Transverse colon (tissue), 4 donors: Measurements from ENCODE around the gene OR12D2. TPM values are rescaled to one million over a fixed set of nuclear protein-coding genes. Genes with fewer than 3 reads are reported as not detected.
"Not testable (repeated sequence)": the region's sequence is repeated elsewhere in the genome, so short reads cannot be mapped to it uniquely, and the experiment has no call there.

Experiments used
- DNase-seq: peaks from one replicate; pipeline ENCODE4 v3.0.0-alpha.2; 2019
- H3K27ac ChIP-seq, 4 donors: fragments of 200-600 bp; sonication (generic); 2 replicates each; pipeline ENCODE4 v1.5.1; 2016 to 2018; ENCODE audit warnings: inconsistent platforms in 4 of 4
- H3K27me3 ChIP-seq: fragments of 200-600 bp; sonication (generic); 2 replicates; pipeline ENCODE4 v1.5.1; 2017; ENCODE audit warnings: inconsistent platforms
- H3K36me3 ChIP-seq, 4 donors: fragments of 200-600 bp; sonication (generic); 2 replicates each; pipeline ENCODE4 v1.5.1; 2017 to 2019; ENCODE audit warnings: inconsistent platforms in 4 of 4
- H3K4me1 ChIP-seq, 4 donors: fragments of 200-600 bp; sonication (generic); 2 replicates each; pipeline ENCODE4 v1.5.1; 2017 to 2020; ENCODE audit warnings: inconsistent platforms in 4 of 4
- H3K4me3 ChIP-seq, 4 donors: fragments of 200-600 bp; sonication (generic); 1 replicate in 1 of 4; 2 replicates in 3 of 4; pipeline versions ENCODE4 v1.5.1 to v1.6.1; 2017 to 2019; ENCODE audit warnings: inconsistent platforms in 4 of 4
- H3K9me3 ChIP-seq, 2 donors: fragments of 200-600 bp; sonication (generic); 2 replicates each; pipeline ENCODE4 v1.5.1; 2017 to 2019; ENCODE audit warnings: inconsistent platforms in 2 of 2
- CTCF ChIP-seq, 5 experiments: fragments of 200-600 bp in 3 of 5; fragments of 450-650 bp in 2 of 5; sonication (generic) in 3 of 5; IDR thresholded peaks; 1 replicate in 2 of 5; 2 replicates in 3 of 5; pipeline ENCODE4 v1.5.1; 2016 to 2017; ENCODE audit warnings: antibody characterized with exemption in 5 of 5, inconsistent platforms in 3 of 5, mild to moderate bottlenecking in 2 of 5, moderate library complexity in 1 of 5
- EP300 ChIP-seq: sonication (generic); formaldehyde crosslinking; IDR thresholded peaks from one replicate; pipeline ENCODE4 v1.6.1; 2017; ENCODE audit warnings: antibody characterized with exemption, low read depth
- POLR2A ChIP-seq: fragments of 450-650 bp; IDR thresholded peaks from one replicate; pipeline ENCODE4 v1.6.1; 2016; ENCODE audit warnings: antibody characterized with exemption, mild to moderate bottlenecking, moderate library complexity
- POLR2AphosphoS5 ChIP-seq, 3 donors: sonication (generic); formaldehyde crosslinking; IDR thresholded peaks; one replicate each; pipeline ENCODE4 v1.6.1; 2016; ENCODE audit warnings: antibody characterized with exemption in 3 of 3
- WGBS, 2 donors: methylation state at CpG; one replicate each; pipeline ENCODE4 v1.1.5; 2018; ENCODE audit warnings: low coverage in 1 of 2; 5-methylcytosine and 5-hydroxymethylcytosine counted together
- in situ Hi-C, 4 donors: fragments of 200-750 bp; cut with MboI; loops; one replicate each; pipeline versions ENCODE4 v1.15.0 to v1.15.1; 2017; ENCODE audit warnings: low sequenced_read_pairs in 3 of 4, low pct_ligation_motif_present in 1 of 4, low pct_unique_long_range_greater_than_20kb in 1 of 4
- intact Hi-C: fragments of 100-400 bp; cut with DNase I; formaldehyde crosslinking; loops from one replicate; pipeline ENCODE4 v1.15.1; 2023; ENCODE audit warnings: low total_unique reads
- total RNA-seq, 4 donors: library from RNA; depleted of rRNA; stranded (reverse); fragments of >200 nt; gene quantifications; one replicate each; pipeline ENCODE4 v1.1.0, GENCODE V29; 2016

The OR12D2 gene
- total RNA-seq, 4 donors from 2014 or later: not detected

GRCh38 chr6:29425075-29425474, 29.6 kb downstream of the OR12D2 start:
- in situ Hi-C loops (no loop called here), intact Hi-C loops (no loop called here)
- no peak for DNase-seq
- H3K4me1 ChIP-seq: no peaks in the 10 kb centered on the region
- H3K9me3 ChIP-seq: peaks cover 0 to 6% of the 10 kb centered on the region in 2 donors
- WGBS, 2 donors: 38 to 55% methylated on average over 1 of the region's 1 CpG
- TF ChIP-seq CTCF (IDR thresholded peaks at IDR 0.05): no peak
- no peak for TF ChIP-seq POLR2A
- TF ChIP-seq POLR2AphosphoS5 (IDR thresholded peaks at IDR 0.05): no peak
- H3K4me3 ChIP-seq: no peak overlapping the region
- H3K27me3 ChIP-seq: no peaks in the 10 kb centered on the region
- H3K27ac ChIP-seq: no peak overlapping the region
- H3K36me3 ChIP-seq: no peaks in the 10 kb centered on the region

GRCh38 chr6:29426654-29427053, 31.2 kb downstream of the OR12D2 start:
- H3K36me3 ChIP-seq: no peaks in the 10 kb centered on the region
- H3K4me1 ChIP-seq: no peaks in the 10 kb centered on the region
- DNase-seq: no peak
- intact Hi-C loops: no loop called here
- H3K4me3 ChIP-seq: no peak overlapping the region
- 61 to 75% methylated on average over 3 of the region's 3 CpGs for WGBS, 2 donors
- in situ Hi-C loops: no loop called here
- H3K27ac ChIP-seq: no peak overlapping the region
- TF ChIP-seq POLR2A (no peak), EP300 (no peak), CTCF (IDR thresholded peaks at IDR 0.05) (no peak), POLR2AphosphoS5 (IDR thresholded peaks at IDR 0.05) (no peak)
- H3K27me3 ChIP-seq: no peaks in the 10 kb centered on the region
- H3K9me3 ChIP-seq: no peaks in the 10 kb centered on the region

- intact Hi-C loops, H3K27ac ChIP-seq, H3K36me3 ChIP-seq, H3K4me3 ChIP-seq, in situ Hi-C loops, H3K27me3 ChIP-seq, H3K4me1 ChIP-seq, H3K9me3 ChIP-seq, DNase-seq: not testable (repeated sequence)
- WGBS, 2 donors: 81 to 84% methylated on average over 8 to 18 of the region's 18 CpGs
These were observed 41.3 kb downstream of the OR12D2 start for GRCh38 chr6:29436730-29437129.

- no peak for TF ChIP-seq CTCF (IDR thresholded peaks at IDR 0.05)
- no peak for TF ChIP-seq POLR2A
- no peak for TF ChIP-seq EP300
- TF ChIP-seq POLR2AphosphoS5 (IDR thresholded peaks at IDR 0.05): no peak
- in situ Hi-C loops (no loop called here), intact Hi-C loops (no loop called here)
- Histone ChIP-seq H3K4me3 (no peak within 1 kb of the TSS), H3K27me3 (no peaks in the 10 kb centered on the region), H3K36me3 (no peaks in the 10 kb centered on the region), H3K9me3 (no peaks in the 10 kb centered on the region), H3K4me1 (no peaks in the 10 kb centered on the region), H3K27ac (no peak within 1 kb of the TSS)
- no peak for DNase-seq
These were observed 43.6 kb downstream of the OR12D2 start, which contains the start of gene OR10C1 for GRCh38 chr6:29439006-29439405. Gene OR10C1, plus strand, starts transcription at chr6:29439306. Its CDS starts 710 bp downstream, at chr6:29440016.

- in situ Hi-C loops: no loop called here
- no peak for TF ChIP-seq POLR2A
- no peak for TF ChIP-seq CTCF (IDR thresholded peaks at IDR 0.05)
- no peak for TF ChIP-seq EP300
- TF ChIP-seq POLR2AphosphoS5 (IDR thresholded peaks at IDR 0.05): no peak
- Histone ChIP-seq H3K27me3 (peaks cover 4% of the 10 kb centered on the region), H3K4me3 (no peak overlapping the region), H3K36me3 (no peaks in the 10 kb centered on the region), H3K27ac (no peak overlapping the region), H3K9me3 (no peaks in the 10 kb centered on the region), H3K4me1 (no peaks in the 10 kb centered on the region)
- DNase-seq: no peak
- 62 to 70% methylated on average over 1 of the region's 1 CpG for WGBS, 2 donors
- intact Hi-C loops: no loop called here
These were observed 47.3 kb downstream of the OR12D2 start for GRCh38 chr6:29442719-29443118.

- H3K36me3 ChIP-seq, H3K9me3 ChIP-seq, intact Hi-C loops, in situ Hi-C loops, DNase-seq, H3K27ac ChIP-seq, H3K4me1 ChIP-seq, H3K27me3 ChIP-seq, H3K4me3 ChIP-seq: not testable (repeated sequence)
- WGBS, 2 donors: 50 to 57% methylated on average over 1 of the region's 1 CpG
These were observed 48.6 kb downstream of the OR12D2 start for GRCh38 chr6:29444031-29444430.
